ENCODE measurements around the gene TNNT1. TPM values are rescaled to one million over a fixed set of nuclear protein-coding genes. Genes with fewer than 3 reads are reported as not detected.

The TNNT1 gene
- total RNA-seq, 1 donor from 2014 or later: not detected

DNA sequence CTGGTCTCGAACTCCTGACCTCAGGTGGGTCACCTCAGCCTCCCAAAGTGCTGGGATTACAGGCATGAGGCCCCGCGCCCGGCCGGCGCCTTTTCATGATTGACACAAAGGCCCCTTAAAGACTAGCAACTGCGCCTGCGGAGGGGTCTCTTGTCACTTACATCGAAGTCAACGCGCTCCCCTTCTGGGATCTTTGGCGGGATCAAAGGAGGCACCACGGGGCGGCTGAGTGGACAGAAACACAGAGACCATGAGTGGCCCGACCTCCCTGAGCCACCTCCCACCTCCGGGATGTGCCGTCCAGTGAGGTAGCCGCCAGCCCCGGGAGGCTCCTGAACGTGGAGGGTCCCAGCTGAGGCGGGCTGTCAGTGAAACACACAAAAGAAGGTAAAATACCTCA is 7.3 kb downstream of the TNNT1 start:
- Histone ChIP-seq H3K36me3 (no peaks in the 10 kb centered on the region), H3K27ac (no peak overlapping the region), H3K4me1 (peaks cover 0 to 4% of the 10 kb centered on the region in 2 donors), H3K9me3 (no peaks in the 10 kb centered on the region), H3K27me3 (peaks cover 15% of the 10 kb centered on the region), H3K4me3 (no peak overlapping the region)
- TF ChIP-seq, protein P1, sequence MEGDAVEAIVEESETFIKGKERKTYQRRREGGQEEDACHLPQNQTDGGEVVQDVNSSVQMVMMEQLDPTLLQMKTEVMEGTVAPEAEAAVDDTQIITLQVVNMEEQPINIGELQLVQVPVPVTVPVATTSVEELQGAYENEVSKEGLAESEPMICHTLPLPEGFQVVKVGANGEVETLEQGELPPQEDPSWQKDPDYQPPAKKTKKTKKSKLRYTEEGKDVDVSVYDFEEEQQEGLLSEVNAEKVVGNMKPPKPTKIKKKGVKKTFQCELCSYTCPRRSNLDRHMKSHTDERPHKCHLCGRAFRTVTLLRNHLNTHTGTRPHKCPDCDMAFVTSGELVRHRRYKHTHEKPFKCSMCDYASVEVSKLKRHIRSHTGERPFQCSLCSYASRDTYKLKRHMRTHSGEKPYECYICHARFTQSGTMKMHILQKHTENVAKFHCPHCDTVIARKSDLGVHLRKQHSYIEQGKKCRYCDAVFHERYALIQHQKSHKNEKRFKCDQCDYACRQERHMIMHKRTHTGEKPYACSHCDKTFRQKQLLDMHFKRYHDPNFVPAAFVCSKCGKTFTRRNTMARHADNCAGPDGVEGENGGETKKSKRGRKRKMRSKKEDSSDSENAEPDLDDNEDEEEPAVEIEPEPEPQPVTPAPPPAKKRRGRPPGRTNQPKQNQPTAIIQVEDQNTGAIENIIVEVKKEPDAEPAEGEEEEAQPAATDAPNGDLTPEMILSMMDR (IDR thresholded peaks at IDR 0.05): no peak
- no peak for DNase-seq (ENCODE audit: low spot score in 2 of 2)
- intact Hi-C loops (cut with DNase I): loop anchor here (5.0 kb wide), 1 partner anchor 276 kb away; no protein-coding TSS in a partner anchor

DNA sequence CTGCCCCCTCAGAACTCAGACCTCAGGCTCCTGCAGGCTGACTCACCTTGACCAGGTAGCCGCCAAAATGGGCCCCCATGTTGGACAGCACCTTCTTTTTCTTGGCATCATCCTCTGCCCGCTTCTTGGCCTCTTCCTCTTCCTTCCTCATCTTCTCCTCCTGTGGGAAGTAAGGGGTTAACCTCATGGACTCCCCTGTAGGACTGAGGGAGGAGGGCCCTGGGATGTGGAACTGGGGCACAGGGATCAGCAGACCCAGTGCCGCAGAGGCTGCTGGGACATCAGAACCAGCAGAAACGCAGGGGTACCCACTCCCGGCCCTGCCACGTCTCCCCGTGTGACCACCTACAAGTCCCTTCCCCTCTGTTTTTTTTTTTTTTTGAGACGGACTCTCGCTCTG is 11.1 kb downstream of the TNNT1 start:
- no peak for DNase-seq (ENCODE audit: low spot score in 2 of 2)
- Histone ChIP-seq H3K27ac (no peak overlapping the region), H3K4me1 (peaks cover 0 to 4% of the 10 kb centered on the region in 2 donors), H3K36me3 (no peaks in the 10 kb centered on the region), H3K9me3 (no peaks in the 10 kb centered on the region), H3K4me3 (no peak overlapping the region), H3K27me3 (peaks cover 14% of the 10 kb centered on the region)
- intact Hi-C loops (cut with DNase I): no loop called here
- TF ChIP-seq, protein P1 (IDR thresholded peaks at IDR 0.05): no peak

DNA sequence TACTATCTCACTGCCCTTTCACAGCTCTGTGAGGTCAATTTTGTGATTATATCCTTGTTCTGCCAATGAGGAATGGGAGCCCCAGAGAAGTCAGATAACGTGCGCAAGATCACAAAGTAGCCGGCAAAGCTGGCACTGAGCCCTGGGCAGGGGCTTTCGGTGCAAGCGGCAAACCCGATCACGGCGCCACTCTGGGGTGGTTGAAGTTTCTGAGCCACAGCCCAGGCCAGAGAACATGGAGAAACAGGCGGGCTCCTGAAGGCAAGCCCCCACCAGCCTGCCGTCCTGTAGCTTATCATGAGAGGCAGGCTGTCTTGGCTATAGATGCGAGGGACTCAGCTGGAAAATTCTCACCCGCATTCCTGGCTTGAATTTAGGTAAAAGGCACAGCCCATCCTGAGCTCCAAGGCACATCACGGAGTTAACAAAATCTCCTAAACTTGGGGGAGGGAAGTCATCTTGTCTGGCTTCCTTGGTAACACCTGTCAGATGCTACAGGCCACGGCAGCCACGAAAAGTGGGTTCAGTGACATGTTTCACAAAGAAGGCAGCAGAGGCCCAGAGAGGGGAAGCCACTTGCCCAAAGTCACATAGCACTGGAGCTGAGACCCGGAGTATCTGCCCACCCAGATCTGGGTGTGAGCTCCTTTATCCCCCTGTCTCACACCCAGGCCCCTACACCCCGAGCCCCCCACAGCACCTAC is 12.5 kb downstream of the TNNT1 start:
- intact Hi-C loops (cut with DNase I): no loop called here
- Histone ChIP-seq H3K27me3 (peaks cover 11% of the 10 kb centered on the region), H3K9me3 (no peaks in the 10 kb centered on the region), H3K27ac (no peak overlapping the region), H3K36me3 (no peaks in the 10 kb centered on the region), H3K4me3 (no peak overlapping the region), H3K4me1 (peaks cover 0 to 1% of the 10 kb centered on the region in 2 donors)
- TF ChIP-seq, protein P1 (IDR thresholded peaks at IDR 0.05): no peak
- DNase-seq (ENCODE audit: low spot score in 2 of 2): no peak

DNA sequence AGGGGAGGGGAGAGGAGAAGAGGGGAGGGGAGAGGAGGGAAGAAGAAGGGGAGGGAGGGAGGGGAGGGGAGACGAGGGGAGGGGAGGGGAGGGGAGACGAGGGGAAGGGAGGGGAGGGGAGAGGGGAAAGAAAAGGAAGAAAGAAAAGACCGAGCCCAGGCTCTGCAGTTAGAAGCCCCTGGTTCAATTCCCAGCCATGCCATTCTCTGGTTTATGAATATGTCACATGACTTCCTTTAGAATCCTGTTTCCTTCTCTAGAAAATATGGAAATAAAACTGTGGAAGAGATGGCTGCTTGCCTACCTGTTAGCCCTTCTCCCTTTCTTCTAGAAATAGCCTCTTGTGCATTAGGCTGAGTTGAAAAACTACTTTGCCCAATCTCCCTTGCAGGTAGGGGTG is 14.3 kb downstream of the TNNT1 start:
- H3K4me1 ChIP-seq: no peaks in the 10 kb centered on the region
- intact Hi-C loops (cut with DNase I): no loop called here
- no peaks in the 10 kb centered on the region for H3K36me3 ChIP-seq
- H3K27ac ChIP-seq: no peak overlapping the region
- no peaks in the 10 kb centered on the region for H3K9me3 ChIP-seq
- H3K27me3 ChIP-seq: peaks cover 9% of the 10 kb centered on the region
- no peak overlapping the region for H3K4me3 ChIP-seq
- no peak for DNase-seq (ENCODE audit: low spot score in 2 of 2)
- TF ChIP-seq, protein P1 (IDR thresholded peaks at IDR 0.05): no peak

DNA sequence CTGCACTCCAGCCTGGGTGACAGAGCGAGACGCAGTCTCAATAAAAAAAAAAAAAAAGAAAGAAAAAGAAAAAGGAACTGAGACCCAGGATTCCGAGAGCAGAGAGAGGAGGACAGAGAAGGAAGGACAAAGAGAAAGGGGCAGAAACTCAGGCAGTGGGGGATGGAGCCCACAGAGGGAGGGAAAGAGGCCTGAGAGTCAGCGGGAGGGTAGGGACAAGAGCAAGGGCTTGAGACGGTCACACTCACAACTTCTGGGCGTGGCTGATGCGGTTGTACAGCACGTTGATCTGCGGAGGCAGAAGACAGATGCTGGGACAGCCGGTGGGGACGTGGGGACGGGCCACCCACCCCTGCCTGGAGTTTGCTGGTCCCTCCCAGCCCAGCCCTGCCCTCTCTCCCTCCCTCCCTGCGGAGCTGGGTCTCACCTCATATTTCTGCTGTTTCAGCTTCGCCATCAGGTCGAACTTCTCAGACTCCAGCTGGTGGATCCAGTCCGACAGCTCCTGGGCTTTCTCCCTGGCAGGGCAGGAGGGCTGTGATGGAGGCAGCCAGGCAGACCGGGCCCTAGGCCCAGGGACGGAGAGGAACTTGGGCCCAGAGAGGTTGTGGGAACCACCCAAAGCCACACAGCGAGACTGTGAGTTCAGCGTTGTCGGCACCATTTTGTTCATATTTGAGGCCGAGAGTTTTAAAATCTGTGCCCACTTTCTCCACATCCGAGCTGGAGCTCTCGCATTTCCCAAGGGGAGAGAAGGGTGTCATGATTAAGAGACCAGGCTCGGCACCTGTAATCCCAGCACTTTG is 15.2 kb downstream of the TNNT1 start:
- H3K27ac ChIP-seq: no peak overlapping the region
- peaks cover 9% of the 10 kb centered on the region for H3K27me3 ChIP-seq
- H3K9me3 ChIP-seq: no peaks in the 10 kb centered on the region
- intact Hi-C loops (cut with DNase I): no loop called here
- no peak for DNase-seq (ENCODE audit: low spot score in 2 of 2)
- H3K4me1 ChIP-seq: no peaks in the 10 kb centered on the region
- H3K36me3 ChIP-seq: no peaks in the 10 kb centered on the region
- H3K4me3 ChIP-seq: no peak overlapping the region
- TF ChIP-seq, protein P1 (IDR thresholded peaks at IDR 0.05): no peak
